Fibroblast of mammary gland (primary cell): ENCODE results near the gene LAMTOR3.

Source experiments
- DNase-seq: peaks from one replicate; pipeline ENCODE4 v3.0.0-alpha.2; 2010; ENCODE audit warnings: low read depth
- H3K4me3 ChIP-seq: 2 replicates; pipeline ENCODE4 v1.5.1; 2011; ENCODE audit warnings: low read depth, mild to moderate bottlenecking, low read length, moderate library complexity; ENCODE audit not compliant: control insufficient read depth
- TF ChIP-seq, protein P1 (sequence below): conservative IDR thresholded peaks from 2 replicates; pipeline ENCODE4 v1.5.1; 2011; ENCODE audit warnings: low read depth, low read length, inconsistent platforms; ENCODE audit not compliant: control insufficient read depth, insufficient read depth

LAMTOR3 gene, protein sequence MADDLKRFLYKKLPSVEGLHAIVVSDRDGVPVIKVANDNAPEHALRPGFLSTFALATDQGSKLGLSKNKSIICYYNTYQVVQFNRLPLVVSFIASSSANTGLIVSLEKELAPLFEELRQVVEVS

DNA sequence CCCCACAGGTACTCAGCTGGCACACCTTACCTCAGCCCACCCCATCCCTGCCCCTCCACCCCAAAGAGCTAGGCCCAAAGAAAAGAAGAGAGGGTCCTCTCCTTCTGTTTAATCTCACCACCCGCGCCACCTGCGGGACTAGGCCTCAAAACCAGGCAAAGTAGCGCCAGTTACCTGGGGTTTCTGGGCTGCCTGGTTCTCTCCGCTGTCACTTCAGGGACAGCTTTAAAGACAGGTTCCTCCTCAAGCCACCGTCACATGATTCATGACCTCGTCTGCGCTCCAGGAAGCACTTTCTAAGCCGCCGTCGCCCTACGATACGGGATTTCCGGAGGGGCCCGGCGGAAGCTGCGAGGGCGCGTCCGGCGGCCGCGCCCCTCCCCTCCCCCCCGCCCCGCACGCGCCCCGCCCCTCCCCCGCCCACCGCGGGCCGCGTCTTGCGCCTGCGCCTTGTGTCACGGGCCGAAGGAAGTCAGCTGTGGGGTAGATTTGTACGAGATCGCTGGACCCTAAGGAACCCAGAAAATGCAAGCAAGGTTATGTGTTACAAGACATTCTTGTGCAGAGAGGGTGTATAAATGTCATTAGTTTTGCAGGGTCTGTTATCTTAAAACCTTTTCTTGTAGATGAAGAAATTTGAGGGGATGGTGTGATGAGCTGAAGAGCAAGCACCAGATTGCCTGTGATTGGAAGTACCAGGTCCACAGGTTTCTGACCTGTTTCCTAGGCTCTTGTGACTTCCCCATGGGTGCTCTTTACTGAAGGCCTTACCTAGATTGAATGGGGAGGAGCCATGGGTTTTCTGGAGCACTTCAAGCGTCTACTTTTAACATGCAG lies at the start of gene LAMTOR3:
Gene LAMTOR3 (minus strand): TSS at position 267 of the 837 bp plus-strand sequence. CDS start 464 bp downstream, outside the sequence.
- TF ChIP-seq, protein P1, sequence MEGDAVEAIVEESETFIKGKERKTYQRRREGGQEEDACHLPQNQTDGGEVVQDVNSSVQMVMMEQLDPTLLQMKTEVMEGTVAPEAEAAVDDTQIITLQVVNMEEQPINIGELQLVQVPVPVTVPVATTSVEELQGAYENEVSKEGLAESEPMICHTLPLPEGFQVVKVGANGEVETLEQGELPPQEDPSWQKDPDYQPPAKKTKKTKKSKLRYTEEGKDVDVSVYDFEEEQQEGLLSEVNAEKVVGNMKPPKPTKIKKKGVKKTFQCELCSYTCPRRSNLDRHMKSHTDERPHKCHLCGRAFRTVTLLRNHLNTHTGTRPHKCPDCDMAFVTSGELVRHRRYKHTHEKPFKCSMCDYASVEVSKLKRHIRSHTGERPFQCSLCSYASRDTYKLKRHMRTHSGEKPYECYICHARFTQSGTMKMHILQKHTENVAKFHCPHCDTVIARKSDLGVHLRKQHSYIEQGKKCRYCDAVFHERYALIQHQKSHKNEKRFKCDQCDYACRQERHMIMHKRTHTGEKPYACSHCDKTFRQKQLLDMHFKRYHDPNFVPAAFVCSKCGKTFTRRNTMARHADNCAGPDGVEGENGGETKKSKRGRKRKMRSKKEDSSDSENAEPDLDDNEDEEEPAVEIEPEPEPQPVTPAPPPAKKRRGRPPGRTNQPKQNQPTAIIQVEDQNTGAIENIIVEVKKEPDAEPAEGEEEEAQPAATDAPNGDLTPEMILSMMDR: no peak
- H3K4me3 ChIP-seq: peak within 1 kb of the TSS; percentile 93
- DNase-seq: peak; percentile 87

DNA sequence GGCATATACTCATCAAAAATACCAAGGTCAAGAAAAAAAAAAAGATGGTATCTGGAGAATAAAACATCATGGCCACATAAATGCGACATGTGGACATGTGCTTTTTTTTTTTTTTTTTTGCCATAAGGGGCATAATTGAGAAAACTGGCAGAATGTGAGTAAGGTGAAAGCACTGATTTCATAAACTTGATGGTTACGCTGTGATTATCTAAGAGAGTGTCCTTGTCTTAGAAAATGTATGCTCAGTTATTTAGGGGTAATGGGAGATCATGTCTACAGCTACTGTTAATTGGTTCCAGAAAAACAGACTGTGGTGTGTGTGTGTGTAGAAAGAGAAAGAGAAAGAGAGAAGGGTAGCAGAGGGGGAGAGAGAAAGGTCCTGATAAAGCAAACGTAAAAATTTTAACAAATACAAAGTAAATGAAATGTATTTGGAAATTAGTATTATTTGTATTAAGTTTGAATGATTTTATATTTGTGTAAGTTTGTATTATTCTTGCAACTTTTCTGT lies 44.1 kb upstream of the LAMTOR3 start:
- TF ChIP-seq, protein P1: no peak
- no peak for DNase-seq
- H3K4me3 ChIP-seq: no peak overlapping the region

DNA sequence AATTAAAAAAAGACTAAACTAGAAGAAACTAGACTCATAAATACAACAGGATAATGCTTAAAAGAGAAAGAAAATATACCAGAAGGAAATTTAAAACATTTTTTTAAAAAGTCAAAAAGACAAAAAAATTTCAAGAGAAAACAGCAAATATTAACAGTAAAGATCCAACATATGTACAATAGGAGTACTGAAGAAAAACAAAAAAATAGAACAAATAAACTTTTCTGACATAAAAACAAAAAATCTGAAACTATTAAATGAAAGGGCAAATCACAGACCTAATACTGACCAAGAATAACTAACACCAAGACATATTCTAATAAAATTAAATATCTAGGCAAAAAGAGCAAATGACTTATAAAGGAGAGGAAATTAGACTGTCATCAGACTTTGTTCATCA lies 40.7 kb upstream of the LAMTOR3 start:
- no peak for DNase-seq
- TF ChIP-seq, protein P1: no peak
- H3K4me3 ChIP-seq: no peak overlapping the region

DNA sequence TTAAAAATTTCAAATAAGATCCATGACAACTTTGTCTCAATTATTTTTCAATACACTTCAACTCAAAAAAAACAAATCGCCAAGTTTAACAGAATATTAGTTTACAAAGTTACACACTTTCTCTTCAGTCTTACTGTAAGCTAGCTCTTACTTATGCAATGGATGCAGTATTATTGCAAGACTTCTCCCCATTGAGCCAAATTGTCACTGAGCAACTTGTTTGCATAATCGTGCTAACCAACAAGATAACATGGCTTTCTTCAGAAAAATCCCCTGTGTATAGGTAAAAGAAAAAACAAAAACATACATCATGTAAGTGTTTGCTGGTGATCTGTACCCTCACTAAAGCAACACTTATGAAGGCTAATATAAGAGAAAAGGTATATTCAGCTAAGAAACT lies 33.3 kb upstream of the LAMTOR3 start:
- TF ChIP-seq, protein P1: no peak
- H3K4me3 ChIP-seq: no peak overlapping the region
- DNase-seq: peak; percentile 17

DNA sequence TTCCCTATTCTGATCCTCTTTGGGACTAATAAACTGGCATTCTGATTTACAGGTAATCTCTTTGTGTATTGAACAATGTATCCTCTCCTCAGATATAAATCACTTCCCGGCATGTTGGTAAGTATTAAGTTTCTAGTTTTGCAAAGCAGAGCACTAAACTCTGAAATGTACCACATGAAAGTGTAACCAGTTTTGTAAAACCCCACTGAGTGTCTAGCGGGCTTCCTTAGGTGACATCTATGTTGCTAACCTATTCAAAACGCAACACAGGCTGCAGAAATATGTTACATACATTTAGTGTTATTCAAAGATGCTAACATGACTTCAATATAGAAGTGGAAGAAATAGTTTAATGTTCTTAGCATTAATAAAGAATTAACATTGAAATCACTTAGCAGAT lies 26.9 kb upstream of the LAMTOR3 start:
- TF ChIP-seq, protein P1: no peak
- DNase-seq: no peak
- no peak overlapping the region for H3K4me3 ChIP-seq

DNA sequence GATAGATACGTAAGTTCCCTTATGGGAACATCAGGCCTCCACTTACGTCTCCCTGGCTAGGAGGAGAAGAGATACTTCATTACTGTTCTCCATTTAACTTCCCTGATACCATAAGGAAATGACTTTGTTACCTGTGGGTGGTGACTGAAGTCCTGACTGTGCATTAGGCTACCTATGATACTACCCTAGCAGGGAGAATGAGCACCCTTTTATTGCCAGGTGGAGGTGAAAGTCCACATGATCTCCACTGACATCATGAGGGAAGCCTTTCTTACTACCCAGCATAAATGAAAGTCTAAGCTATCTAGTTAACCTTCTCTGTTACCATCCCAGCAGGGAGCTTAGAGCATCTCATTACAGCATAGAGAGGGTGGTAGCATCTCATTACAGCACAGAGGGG lies 24.4 kb upstream of the LAMTOR3 start:
- DNase-seq: no peak
- TF ChIP-seq, protein P1: no peak
- H3K4me3 ChIP-seq: no peak overlapping the region

DNA sequence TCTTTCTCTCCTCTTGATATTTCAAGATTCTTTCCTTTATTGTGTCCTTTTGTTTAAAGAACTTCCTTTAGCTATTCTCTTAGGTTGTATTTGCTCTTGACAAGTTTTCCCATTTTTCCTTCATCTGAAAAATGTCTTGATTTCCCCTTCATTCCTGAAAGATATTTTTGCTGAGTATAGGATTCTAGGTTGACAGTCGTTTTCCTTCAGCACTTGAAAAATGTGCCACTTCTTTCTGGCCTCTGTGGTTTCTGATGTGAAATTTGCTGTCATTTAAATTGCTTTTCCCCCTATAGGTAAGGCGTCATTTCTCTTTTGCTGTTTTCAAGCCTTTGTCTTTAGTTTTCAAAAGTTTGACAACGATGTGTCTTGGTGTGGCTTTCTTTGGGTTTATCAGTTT lies 23.3 kb upstream of the LAMTOR3 start:
- no peak for DNase-seq
- no peak overlapping the region for H3K4me3 ChIP-seq
- TF ChIP-seq, protein P1: no peak
